ENCODE data around the gene PHC3. TPM values are rescaled to one million over a fixed set of nuclear protein-coding genes. Genes with fewer than 3 reads are reported as not detected.

Gene PHC3
- total and polyA plus RNA-seq, 2 donors from 2014 or later, result 3.6 to 85.6 TPM

GRCh38 chr3:170047133-170047404 lies 134.5 kb downstream of the PHC3 start:
- peaks cover 0 to 35% (median 28%) of the 10 kb centered on the region in 3 donors for H3K4me1 ChIP-seq (ENCODE audit: control insufficient read depth in 2 of 3, insufficient read depth in 2 of 3, low read depth in 1 of 3, low read length in 3 of 3)

GRCh38 chr3:170046269-170047132 lies 135.0 kb downstream of the PHC3 start:
- no peaks in the 10 kb centered on the region for H3K36me3 ChIP-seq (ENCODE audit: control insufficient read depth in 2 of 3, insufficient read depth in 3 of 3, low read length in 3 of 3)
- H3K27me3 ChIP-seq (ENCODE audit: control insufficient read depth, insufficient read depth, low read length), result no peaks in the 10 kb centered on the region
- peaks cover 0 to 35% (median 28%) of the 10 kb centered on the region in 3 donors for H3K4me1 ChIP-seq (ENCODE audit: control insufficient read depth in 2 of 3, insufficient read depth in 2 of 3, low read depth in 1 of 3, low read length in 3 of 3)
- intact Hi-C loops (cut with DNase I), result no loop called here
- FAIRE-seq (no peak), DNase-seq (no peak)
- TF ChIP-seq, protein P1, sequence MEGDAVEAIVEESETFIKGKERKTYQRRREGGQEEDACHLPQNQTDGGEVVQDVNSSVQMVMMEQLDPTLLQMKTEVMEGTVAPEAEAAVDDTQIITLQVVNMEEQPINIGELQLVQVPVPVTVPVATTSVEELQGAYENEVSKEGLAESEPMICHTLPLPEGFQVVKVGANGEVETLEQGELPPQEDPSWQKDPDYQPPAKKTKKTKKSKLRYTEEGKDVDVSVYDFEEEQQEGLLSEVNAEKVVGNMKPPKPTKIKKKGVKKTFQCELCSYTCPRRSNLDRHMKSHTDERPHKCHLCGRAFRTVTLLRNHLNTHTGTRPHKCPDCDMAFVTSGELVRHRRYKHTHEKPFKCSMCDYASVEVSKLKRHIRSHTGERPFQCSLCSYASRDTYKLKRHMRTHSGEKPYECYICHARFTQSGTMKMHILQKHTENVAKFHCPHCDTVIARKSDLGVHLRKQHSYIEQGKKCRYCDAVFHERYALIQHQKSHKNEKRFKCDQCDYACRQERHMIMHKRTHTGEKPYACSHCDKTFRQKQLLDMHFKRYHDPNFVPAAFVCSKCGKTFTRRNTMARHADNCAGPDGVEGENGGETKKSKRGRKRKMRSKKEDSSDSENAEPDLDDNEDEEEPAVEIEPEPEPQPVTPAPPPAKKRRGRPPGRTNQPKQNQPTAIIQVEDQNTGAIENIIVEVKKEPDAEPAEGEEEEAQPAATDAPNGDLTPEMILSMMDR (IDR thresholded peaks at IDR 0.05; ENCODE audit: borderline replicate concordance, extremely low read depth, insufficient read depth), result no peak
- peak overlapping the region in 1 of 3 donors; percentile 9 for H3K9ac ChIP-seq (ENCODE audit: low read length in 3 of 3)
- no peaks in the 10 kb centered on the region for H3K9me3 ChIP-seq (ENCODE audit: control insufficient read depth in 2 of 3, insufficient read depth in 1 of 3, low read length in 3 of 3)
- H3K27ac ChIP-seq (ENCODE audit: low read depth in 2 of 2, low read length in 2 of 2), result peak overlapping the region; percentile 43 to 60
- H3K4me3 ChIP-seq (ENCODE audit: low read length in 3 of 3), result no peak overlapping the region

More at GRCh38 chr3:170047133-170047404, 134.5 kb downstream of the PHC3 start:
- no peaks in the 10 kb centered on the region for H3K36me3 ChIP-seq (ENCODE audit: control insufficient read depth in 2 of 3, insufficient read depth in 3 of 3, low read length in 3 of 3)
- FAIRE-seq (no peak), DNase-seq (no peak)
- H3K4me3 ChIP-seq (ENCODE audit: low read length in 3 of 3), result no peak overlapping the region
- H3K27me3 ChIP-seq (ENCODE audit: control insufficient read depth, insufficient read depth, low read length), result no peaks in the 10 kb centered on the region
- intact Hi-C loops (cut with DNase I), result no loop called here
- peak overlapping the region in 1 of 2 donors; percentile 45 for H3K27ac ChIP-seq (ENCODE audit: low read depth in 2 of 2, low read length in 2 of 2)
- H3K9me3 ChIP-seq (ENCODE audit: control insufficient read depth in 2 of 3, insufficient read depth in 1 of 3, low read length in 3 of 3), result no peaks in the 10 kb centered on the region
- TF ChIP-seq, protein P1 (IDR thresholded peaks at IDR 0.05; ENCODE audit: borderline replicate concordance, extremely low read depth, insufficient read depth), result no peak
- H3K9ac ChIP-seq (ENCODE audit: low read length in 3 of 3), result no peak overlapping the region

DNA sequence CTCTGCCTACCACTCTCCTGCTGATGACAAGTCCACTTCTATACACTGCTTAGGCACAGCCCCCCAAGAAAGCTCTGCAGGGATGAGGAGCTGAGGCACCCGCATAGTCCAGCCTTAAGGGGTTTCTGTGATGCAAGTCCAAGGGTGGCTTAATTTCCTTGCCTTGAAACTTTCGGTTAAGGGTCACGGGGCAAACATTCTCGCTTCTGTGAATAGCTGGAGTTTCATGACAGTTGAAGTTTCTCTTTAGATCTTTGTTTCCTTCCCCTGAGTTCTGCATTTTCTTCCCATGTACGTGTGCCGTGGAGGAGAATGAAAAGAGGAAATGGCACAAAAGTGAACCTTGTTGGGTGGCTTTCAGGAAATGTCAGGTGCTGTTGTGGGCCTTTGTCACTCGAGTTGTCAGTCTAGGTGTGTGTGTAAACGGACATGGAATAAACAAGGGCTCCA lies 136.7 kb downstream of the PHC3 start:
- Histone ChIP-seq H3K9ac (ENCODE audit: low read length in 3 of 3) (peak overlapping the region in 1 of 3 donors; percentile 52), H3K36me3 (ENCODE audit: control insufficient read depth in 2 of 3, insufficient read depth in 3 of 3, low read length in 3 of 3) (no peaks in the 10 kb centered on the region), H3K27ac (ENCODE audit: low read depth in 2 of 2, low read length in 2 of 2) (peak overlapping the region; percentile 39 to 82), H3K27me3 (ENCODE audit: control insufficient read depth, insufficient read depth, low read length) (no peaks in the 10 kb centered on the region), H3K4me1 (ENCODE audit: control insufficient read depth in 2 of 3, insufficient read depth in 2 of 3, low read depth in 1 of 3, low read length in 3 of 3) (peaks cover 0 to 32% (median 22%) of the 10 kb centered on the region in 3 donors), H3K4me3 (ENCODE audit: low read length in 3 of 3) (no peak overlapping the region), H3K9me3 (ENCODE audit: control insufficient read depth in 2 of 3, insufficient read depth in 1 of 3, low read length in 3 of 3) (no peaks in the 10 kb centered on the region)
- FAIRE-seq, result no peak
- TF ChIP-seq, protein P1 (IDR thresholded peaks at IDR 0.05; ENCODE audit: borderline replicate concordance, extremely low read depth, insufficient read depth), result no peak
- intact Hi-C loops (cut with DNase I), result no loop called here
- peak in 1 of 5 donors; percentile 42 for DNase-seq

Measured in kidney (tissue), 14 donors.